Measurements from ENCODE around the gene LGALS9B. TPM values are rescaled to one million over a fixed set of nuclear protein-coding genes. Genes with fewer than 3 reads are reported as not detected.
"Not testable (repeated sequence)": the region's sequence is repeated elsewhere in the genome, so short reads cannot be mapped to it uniquely, and the experiment has no call there.

LGALS9B gene
- total RNA-seq, 1 donor from 2014 or later = not detected

DNA sequence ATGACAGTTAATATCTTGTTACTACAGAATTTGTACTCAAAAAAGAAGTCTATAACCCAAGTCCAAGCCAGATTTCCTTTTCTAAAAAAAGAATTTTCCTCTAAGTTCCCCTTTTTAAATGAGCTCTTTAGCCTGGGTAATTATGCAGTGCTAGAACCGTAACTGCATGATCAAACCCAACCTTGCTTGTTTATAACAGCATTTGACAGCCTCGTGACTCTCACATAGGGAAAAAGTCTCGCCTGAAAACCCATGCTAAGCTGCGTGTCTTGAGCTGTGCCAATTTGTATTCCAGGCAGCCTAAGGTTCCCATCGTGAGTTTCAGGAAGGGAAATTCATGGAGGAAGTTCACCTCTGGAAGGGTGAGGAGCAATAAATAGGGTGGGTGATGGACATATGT, 44.5 kb downstream of the LGALS9B start:
- DNase-seq (ENCODE audit: low spot score); H3K36me3 Mint-ChIP-seq (ENCODE audit: low read depth); H3K4me1 Mint-ChIP-seq (ENCODE audit: low read depth); H3K9me3 Mint-ChIP-seq; intact Hi-C loops (cut with micrococcal nuclease); H3K27me3 Mint-ChIP-seq (ENCODE audit: insufficient read depth); H3K4me3 Mint-ChIP-seq; H3K27ac Mint-ChIP-seq: not testable (repeated sequence)

DNA sequence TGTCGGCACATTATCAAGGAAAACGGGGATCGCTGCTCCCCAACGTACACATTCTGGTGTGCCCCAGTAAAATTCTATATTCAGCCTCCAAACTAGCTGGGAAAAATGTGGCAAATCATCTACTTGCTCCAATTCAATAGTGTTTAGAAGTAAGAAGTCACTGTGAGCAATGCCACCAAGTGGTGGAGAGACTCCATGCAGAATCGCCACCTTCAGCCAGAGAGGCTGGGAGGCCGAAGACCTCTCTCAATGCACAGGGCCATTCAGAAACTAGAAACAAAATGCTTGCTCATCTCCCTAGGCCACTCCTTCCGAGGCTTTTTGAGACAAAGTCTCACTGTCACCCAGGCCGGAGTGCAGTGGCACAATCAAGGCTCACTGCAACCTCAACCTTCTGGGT, 48.5 kb downstream of the LGALS9B start:
- DNase-seq (ENCODE audit: low spot score); H3K4me3 Mint-ChIP-seq; H3K36me3 Mint-ChIP-seq (ENCODE audit: low read depth); intact Hi-C loops (cut with micrococcal nuclease); H3K9me3 Mint-ChIP-seq; H3K27me3 Mint-ChIP-seq (ENCODE audit: insufficient read depth); H3K27ac Mint-ChIP-seq; H3K4me1 Mint-ChIP-seq (ENCODE audit: low read depth): not testable (repeated sequence)

DNA sequence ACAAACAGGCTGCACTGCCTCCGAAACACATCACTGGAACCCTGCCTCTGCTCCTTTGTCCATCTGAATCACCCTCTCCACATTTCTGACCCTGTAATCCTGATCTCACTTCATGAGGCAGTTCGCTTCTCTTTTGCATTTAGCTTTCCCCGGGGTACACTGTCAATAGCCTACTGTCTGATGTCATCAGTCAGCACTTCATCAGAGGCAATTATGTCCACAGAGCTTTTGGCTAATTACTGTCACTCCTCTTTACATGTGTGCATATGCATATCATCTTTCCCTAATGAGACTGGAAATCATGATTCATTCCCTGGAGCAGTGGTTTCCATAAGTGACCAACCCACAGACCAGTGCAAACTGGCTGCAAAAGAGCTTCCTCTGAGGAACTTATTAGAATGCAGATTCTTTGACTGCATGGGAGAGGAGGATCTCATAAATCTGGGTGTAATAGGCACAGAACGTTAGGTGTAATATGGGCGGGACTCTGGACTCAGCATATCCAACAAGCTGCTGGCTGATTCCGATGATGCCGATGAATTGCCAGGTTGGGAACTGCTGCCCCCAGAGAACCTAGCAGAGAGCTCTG, 49.8 kb downstream of the LGALS9B start:
- H3K4me1 Mint-ChIP-seq (ENCODE audit: low read depth); H3K27ac Mint-ChIP-seq; H3K27me3 Mint-ChIP-seq (ENCODE audit: insufficient read depth); H3K4me3 Mint-ChIP-seq; H3K36me3 Mint-ChIP-seq (ENCODE audit: low read depth); DNase-seq (ENCODE audit: low spot score); intact Hi-C loops (cut with micrococcal nuclease); H3K9me3 Mint-ChIP-seq: not testable (repeated sequence)

DNA sequence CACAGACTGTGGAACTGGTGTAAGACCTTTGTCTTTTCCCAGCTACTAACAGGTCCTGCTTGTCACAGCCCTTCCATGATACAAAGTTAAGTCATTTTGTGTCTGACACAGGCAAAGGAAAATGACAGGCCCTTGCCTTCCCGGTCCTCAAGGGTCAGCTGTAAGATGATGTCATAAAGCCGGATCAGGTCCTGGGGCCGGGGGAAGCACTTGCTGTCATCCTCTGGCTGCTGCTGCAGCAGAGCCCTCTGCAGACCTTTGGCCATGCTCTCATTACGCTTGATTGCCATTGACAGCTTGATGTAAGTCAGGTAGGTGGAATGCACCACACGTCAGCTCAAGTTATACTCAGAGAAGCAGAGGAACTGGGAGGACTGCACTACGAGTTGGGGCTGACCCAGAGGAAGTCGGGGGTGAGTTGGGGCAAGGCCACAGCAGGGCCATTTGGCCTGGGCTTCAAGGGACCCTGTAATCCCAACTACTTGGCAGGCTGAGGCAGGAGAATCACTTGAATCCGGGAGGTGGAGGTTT, 50.9 kb downstream of the LGALS9B start:
- H3K27ac Mint-ChIP-seq; H3K27me3 Mint-ChIP-seq (ENCODE audit: insufficient read depth); intact Hi-C loops (cut with micrococcal nuclease); H3K4me3 Mint-ChIP-seq; H3K9me3 Mint-ChIP-seq; H3K4me1 Mint-ChIP-seq (ENCODE audit: low read depth); DNase-seq (ENCODE audit: low spot score); H3K36me3 Mint-ChIP-seq (ENCODE audit: low read depth): not testable (repeated sequence)

DNA sequence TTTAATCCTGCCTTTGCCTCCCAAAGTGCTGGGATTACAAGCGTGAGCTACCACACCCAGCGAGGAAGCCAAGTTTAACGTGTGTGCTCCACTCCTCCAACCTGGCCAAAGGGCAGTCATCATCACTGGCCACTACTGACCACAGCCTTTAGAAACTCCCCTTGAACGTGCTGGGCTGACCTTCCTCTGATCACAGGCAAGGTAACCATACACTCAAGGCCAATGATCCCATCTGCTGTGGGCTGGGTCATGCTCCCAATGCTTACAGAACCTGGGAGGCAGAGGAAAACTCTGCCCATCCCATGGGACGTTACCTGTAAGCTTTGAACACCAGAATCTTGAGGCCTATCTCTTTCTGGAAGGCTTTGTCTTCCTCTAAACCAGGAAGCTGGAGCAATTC, 51.9 kb downstream of the LGALS9B start:
- H3K4me1 Mint-ChIP-seq (ENCODE audit: low read depth); H3K36me3 Mint-ChIP-seq (ENCODE audit: low read depth): not testable (repeated sequence)
- peaks cover 10% of the 10 kb centered on the region for H3K9me3 Mint-ChIP-seq

DNA sequence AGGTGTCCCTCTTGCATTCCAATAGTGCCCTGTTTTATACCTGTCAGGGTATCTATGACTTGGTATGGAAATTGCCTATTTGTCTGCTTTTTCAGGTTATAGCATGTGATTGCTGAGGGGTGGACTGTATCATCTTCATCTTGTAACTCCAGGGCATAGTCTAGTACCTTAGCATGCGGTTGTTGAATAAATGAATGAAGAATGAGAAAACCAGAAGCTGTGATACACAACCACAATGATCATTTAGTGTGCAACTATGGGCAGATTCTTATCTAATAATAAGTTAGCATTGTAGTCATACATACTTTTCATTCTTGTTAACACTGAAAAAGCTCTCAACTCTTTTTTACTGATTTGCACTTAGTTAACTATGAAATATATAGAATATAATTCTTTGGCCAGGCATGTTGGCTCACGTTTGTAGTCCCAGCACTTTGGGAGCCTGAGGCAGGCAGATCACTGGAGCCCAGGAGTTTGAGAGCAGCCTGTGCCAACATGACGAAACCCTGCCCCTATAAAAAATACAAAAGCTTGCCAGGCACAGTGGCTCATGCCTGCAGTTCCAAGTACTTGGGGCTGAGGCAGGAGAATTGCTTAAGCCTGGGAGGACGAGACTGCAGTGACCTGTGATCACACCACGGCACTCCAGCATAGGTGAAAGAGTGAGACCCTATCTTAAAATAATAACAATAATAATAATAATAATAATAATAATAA, 65.9 kb downstream of the LGALS9B start:
- H3K27me3 Mint-ChIP-seq (ENCODE audit: insufficient read depth); H3K4me1 Mint-ChIP-seq (ENCODE audit: low read depth); H3K9me3 Mint-ChIP-seq; DNase-seq (ENCODE audit: low spot score); H3K36me3 Mint-ChIP-seq (ENCODE audit: low read depth); intact Hi-C loops (cut with micrococcal nuclease); H3K27ac Mint-ChIP-seq; H3K4me3 Mint-ChIP-seq: not testable (repeated sequence)

More for the DNA sequence above, 51.9 kb downstream of the LGALS9B start:
- intact Hi-C loops (cut with micrococcal nuclease); H3K27me3 Mint-ChIP-seq (ENCODE audit: insufficient read depth); H3K27ac Mint-ChIP-seq; DNase-seq (ENCODE audit: low spot score); H3K4me3 Mint-ChIP-seq: not testable (repeated sequence)

DNA sequence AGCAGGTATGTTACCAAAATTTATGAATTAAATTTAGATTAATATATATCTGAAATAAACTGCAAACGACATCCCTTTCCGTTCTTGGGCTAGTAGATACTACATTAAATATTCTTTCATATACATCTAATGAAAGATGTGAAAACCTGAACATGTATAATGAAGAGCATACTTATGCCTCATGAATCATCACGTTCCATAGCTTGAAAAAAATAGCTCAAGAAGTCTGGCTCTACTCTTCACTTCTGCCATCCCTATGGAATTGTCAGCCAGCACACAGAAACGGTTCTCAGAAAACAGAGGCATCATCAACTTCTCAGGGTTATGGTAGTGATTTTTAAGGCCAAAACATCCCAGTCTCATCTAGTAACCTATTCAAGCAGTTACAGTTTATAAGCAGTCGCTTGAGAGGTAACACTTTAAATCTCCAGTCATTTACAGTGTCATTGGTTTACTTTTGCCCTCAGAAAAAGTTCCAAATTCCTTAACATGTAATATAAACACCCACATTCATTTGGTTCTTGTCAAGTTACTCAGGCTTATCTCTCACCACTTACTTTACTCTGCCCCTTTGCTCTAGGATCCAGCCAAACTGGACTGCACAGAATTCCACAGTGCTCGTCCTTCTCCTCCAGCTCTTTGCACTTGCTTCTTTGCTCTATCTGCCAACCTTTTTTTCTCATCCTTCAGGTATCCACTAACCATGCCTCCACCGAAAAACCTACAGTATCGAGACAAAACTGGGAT, 66.6 kb downstream of the LGALS9B start:
- H3K27ac Mint-ChIP-seq; H3K27me3 Mint-ChIP-seq (ENCODE audit: insufficient read depth); H3K4me3 Mint-ChIP-seq; H3K9me3 Mint-ChIP-seq; intact Hi-C loops (cut with micrococcal nuclease); H3K36me3 Mint-ChIP-seq (ENCODE audit: low read depth); H3K4me1 Mint-ChIP-seq (ENCODE audit: low read depth); DNase-seq (ENCODE audit: low spot score): not testable (repeated sequence)

Other genes with a start within 250 kb of the LGALS9B start
- gene CDRT15L2, start 112.2 kb upstream of the LGALS9B start, total RNA-seq = not detected in 2 replicates

All from activated T-helper 1 cell treated with anti-CD3 and anti-CD28 coated beads, Interleukin-12 subunit alpha, Interleukin-12 subunit beta, Interleukin-2, Interleukin-4 antibody, amounts not matched to agents 30 ng/mL and 10 ng/mL and 1 ng/mL, durations not matched to agents 14 hours and 24 hours and 36 hours (primary cell).